Iris pigment epithelial cell (primary cell): ENCODE measurements around the gene ZNHIT6.

Experiments
- DNase-seq: peaks from one replicate; pipeline ENCODE4 v3.0.0-alpha.2; 2011; ENCODE audit warnings: low read depth

ZNHIT6 gene

GRCh38 chr1:85621430-85621829 lies 86.8 kb downstream of the ZNHIT6 start:
- no peak for DNase-seq

- DNase-seq = peak; percentile 93
Measured at GRCh38 chr1:85617633-85618100, 90.6 kb downstream of the ZNHIT6 start.

- DNase-seq = no peak
Measured at GRCh38 chr1:85616736-85617135, 91.5 kb downstream of the ZNHIT6 start.

DNA sequence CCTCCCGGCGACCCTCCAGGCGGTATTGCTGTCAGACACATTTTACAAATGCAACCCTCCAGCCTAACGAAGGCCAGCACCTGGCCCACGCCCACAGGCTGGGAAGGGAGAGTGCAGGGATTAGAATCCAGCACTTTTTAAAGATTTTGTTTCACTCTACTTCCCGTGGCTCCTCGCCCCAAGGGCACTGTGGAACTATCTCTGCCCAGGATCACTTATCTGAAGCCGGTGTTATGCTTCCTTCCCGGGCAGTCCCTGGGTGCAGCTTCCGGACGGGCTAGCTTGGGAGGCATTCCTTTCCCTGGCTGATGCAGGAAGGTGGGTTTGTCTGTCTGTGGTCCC lies 91.9 kb downstream of the ZNHIT6 start:
- DNase-seq = no peak

DNA sequence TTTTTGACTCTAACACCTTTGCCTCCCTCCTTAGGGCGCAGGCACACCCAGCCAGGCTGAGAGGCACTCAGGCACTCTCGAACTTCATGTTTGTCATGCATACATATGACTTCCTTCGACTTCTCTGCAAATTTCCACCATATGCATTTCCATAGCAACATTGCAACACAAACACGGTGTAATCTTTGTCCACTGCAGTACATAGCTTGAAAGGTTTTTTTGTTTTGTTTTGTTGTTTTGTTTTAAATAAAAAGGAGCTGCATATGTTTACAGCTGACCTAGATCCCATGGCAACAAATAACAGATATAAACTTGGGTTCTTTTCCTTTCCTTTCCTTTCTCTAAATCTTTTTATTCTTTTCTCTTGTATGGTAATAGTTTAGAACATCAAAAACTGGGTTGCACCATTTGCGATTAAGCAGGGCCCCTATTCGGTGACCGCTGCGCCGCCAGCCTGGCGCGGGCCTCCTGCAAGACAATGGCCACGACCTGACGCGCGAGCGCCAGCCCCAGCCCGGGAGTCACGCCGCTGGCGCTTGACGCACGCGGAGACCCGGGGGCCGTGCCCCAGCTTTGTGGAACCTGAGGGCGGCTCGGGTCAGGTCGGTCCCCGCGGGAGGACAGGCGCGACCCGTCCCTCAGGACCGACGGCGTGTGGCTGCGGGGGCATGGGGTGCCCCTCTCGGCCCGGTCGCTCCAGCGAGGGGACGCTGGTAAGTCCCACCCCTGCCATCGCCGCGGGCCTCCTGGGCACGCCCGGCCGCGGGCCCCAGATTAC lies 92.5 kb downstream of the ZNHIT6 start:
- DNase-seq = no peak

DNA sequence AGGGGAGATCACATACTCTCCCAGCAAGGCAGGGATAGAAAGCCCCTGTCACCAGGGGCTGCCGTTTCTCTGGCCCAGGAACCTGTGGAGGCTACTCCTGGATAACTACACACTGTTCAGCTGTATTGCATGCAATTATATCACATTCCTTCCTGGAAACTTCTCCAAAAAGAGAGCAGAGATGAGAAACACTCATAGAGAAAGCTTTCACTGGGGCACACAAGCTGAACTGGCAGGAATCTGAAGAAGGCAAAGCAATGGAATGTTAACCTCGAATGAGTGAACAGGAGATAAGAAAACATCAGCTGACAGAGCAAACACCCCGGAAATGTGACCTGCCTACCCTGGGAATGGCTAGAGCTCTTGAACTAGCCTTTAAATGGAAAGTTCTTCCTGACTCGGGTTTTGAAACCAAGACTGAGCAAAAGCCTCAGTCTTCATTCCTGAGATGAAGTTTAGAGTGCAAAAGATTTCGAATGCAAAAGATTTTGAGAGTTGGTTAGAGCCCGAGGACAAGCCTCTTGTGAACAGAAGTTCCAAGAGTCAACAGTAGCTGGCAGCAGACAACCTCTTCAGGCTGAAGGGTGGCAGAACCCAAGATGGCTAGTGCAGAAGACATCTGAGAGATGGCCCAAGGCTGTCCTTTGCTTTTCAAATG lies 95.4 kb downstream of the ZNHIT6 start:
- DNase-seq = peak; percentile 96

DNA sequence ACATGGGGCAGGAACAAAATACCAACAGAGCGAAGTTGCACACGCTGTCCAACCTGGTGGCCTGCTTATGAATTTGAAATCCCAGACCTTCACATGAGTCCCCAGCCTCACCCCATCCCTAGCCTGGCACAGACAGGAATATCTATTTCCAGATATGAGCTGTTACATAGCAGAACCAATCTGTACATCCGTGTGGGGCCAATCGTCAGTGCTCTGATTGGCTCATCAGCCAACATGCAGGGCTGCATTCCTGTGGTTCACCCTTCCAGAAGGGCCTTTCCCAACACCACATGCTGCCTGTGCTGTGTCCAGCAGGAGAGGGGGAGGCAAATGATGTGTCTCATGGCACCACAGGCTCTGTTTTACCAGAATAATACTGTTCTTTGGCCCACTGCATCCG lies 96.4 kb downstream of the ZNHIT6 start:
- peak; percentile 100 for DNase-seq

- peak; percentile 86 for DNase-seq
Measured at GRCh38 chr1:85611425-85611824, 96.8 kb downstream of the ZNHIT6 start.

DNA sequence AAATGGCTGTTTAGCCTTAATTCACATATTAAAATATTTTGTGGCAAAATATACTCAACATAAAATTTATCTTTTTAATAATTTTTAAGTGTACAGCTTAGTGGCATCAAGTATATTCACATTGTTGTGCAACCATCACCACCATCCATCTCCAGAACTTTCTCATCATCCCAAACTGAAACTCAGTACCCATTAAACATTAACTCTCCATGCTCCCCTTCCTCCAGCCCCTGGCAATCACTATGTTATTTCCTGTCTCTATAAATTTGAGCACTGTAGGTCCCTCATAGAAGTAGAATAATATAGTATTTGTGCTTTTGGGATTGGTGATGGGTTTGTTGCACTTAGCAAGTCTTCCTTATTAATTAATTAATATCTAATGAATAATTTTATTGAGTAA lies 98.3 kb downstream of the ZNHIT6 start:
- no peak for DNase-seq

DNA sequence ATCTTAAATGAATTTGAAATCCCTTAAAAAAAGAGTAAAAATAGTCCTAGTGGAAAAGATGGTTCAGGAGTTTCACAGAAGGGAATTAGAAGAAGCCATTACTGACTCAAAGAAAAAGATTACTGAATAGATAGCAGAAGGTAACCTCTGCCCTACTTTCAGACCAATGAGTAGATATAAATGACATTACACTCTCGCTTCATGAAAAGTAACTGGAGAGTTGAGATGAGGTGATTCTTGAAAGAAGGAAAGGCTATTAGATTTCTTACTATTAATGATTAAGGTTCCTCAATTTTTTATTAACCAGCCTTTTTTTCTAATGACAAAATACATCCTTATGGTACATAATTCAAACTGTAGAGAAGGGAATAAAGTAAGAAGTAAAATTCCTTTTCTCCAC lies 99.4 kb downstream of the ZNHIT6 start:
- DNase-seq = no peak

GRCh38 chr1:85607921-85608265 lies 100.3 kb downstream of the ZNHIT6 start:
- no peak for DNase-seq

DNA sequence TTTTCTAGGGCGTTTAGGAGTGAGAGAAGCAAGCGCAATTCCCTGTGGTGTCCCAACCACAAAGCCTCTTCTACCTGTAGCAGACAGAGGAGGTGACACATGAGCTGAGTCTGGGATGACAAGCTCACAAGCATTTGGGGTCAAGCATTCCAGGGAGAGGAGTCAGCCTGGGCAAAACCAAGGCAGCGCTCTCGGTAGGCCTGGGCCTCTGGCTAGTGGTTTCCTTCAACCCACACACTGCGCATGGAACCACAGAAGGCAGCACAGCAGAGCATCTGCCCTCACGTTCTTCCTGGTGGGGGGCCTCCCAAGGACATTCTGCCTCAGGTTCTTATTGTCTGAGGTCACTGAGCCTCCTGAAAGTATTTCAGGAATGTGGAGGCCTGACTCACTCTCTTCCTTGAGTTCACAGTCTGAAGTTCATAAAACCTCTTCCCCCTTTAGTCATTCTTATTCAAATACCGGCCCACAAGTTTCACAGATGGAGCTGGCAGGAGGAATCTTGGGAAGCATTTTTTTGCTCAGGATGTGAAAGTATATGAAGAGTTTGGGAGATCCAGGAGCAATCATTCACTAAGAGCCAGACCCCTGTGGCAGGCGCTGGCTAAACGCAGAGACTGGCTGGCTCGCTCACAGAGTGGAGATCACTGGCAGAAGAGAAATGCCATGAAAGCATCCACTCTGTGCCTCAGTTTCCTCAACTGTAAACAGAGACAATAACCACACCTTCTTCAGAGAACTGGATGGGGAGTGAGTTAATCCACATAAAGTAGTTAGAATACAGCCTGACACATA lies 100.9 kb downstream of the ZNHIT6 start:
- peak; percentile 100 for DNase-seq

DNA sequence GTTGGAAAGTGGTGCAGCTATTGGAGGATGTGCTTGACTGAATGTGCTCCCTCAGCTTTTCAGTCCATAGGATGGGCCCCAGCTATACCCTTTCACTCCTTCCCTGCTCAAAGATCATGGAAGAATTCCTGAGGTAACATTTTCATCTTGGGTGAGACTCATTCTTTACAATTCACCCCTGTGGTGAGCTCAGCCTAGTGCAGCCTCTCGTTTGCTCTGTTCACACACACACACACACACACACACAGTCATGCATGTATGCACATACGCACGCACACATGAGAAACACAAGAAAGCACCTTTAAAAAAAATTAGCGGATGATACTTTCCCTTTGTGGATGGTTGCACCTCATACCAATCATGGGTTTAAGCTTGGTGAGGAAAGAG lies 101.8 kb downstream of the ZNHIT6 start:
- no peak for DNase-seq

DNA sequence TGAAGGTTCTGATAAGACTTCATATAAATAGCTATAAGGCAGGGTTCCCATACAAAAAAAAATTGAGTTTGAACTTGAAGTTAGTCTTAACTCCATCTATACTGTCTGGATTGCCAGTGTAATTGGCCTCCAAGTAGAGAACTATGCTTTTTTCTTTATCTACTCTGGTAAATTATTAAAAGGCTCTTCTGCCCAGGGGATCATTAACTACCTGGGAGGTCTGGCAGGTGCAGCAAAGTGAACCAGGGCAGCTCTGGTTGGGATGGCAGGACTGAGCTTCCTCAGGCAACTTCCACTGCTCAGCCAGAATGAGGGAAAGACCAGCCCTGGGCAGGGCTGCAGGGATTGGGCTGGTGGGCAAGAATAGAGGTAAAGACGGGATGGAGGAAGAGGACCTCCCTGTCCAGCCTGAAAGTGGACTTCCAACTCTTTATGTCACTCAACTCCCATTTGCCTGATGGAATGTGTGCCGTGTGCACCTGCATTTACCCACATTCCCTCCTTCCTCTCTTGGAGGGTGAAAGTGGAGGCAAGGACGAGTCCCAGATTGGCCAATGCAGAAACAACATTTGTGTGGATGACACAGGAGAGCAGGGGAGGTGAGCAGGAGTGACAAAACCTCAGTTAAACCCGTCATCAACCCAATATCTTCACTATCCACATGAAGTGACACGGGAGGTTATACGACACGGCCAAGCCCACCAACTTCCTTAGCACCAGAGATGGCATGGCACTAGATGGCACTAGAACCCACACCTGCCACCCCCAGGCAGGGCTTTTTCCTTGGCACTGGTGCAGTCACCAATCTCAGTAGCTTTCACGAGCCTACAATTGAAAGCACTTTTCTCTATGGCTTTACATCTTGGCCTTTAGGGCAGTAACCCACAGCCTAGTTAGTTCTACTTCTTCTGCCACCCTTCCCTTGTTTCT lies 102.5 kb downstream of the ZNHIT6 start:
- DNase-seq = no peak

- no peak for DNase-seq
Measured at GRCh38 chr1:85604298-85604997, 103.8 kb downstream of the ZNHIT6 start.

GRCh38 chr1:85603086-85603880 lies 105.0 kb downstream of the ZNHIT6 start:
- DNase-seq = no peak

DNA sequence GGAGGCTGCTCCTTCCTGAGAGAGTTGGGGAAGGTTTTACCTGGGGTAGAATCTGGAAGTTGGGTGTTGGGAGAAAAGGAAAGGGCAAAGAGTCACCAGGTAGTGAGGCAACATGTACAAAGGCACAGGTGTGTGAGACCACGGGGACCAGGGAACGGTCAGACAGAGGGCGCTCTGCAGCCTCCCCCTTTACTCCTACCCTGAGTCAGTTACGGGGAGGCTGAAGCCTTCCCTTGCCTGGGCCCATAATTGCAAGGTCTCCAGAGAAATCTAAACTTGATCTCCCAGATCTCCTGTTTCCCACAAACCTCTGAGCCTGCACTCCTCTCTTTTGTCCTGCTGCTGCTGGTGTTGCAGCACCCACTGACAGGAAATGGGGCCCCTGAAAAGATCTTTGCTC lies 105.7 kb downstream of the ZNHIT6 start:
- no peak for DNase-seq

GRCh38 chr1:85601901-85602300 lies 106.3 kb downstream of the ZNHIT6 start:
- no peak for DNase-seq

DNA sequence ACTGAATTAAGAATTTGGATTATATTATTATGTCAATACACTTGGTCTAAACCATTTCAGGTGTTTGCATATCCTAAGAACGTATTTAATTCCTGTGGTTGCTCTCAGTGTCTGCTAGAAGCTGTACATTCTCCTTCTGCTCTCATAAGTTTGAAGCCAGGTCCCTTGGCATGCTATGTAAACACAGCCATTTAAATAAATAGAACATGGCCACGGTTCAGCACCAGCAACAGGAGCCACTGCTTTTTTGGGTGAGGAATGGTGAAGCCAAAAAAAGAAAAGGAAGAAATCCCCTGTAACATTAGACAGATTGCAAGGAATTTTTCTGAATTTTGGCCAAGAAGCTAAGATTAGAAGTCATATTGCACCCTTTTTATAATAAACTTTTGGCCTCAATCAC lies 108.6 kb downstream of the ZNHIT6 start:
- no peak for DNase-seq
